Measurements from ENCODE around the gene ITCH. TPM values are rescaled to one million over a fixed set of nuclear protein-coding genes. Genes with fewer than 3 reads are reported as not detected.

ITCH gene
- total and polyA plus RNA-seq, 2 donors (not counting 3 experiments of a cell fraction or from before 2014, with no cell fraction given), result 6.4 to 57.4 TPM

- dilution Hi-C loops (cut with MboI; ENCODE audit: extremely low pct_ligation_motif_present, low sequenced_read_pairs) (no loop called here), intact Hi-C loops (cut with micrococcal nuclease) (no loop called here)
- H3K36me3 ChIP-seq (ENCODE audit: control insufficient read depth in 2 of 2, extremely low read depth in 1 of 2, insufficient read depth in 2 of 2, low read length in 2 of 2), result peaks cover 5 to 13% of the 10 kb centered on the region in 2 experiments
- H3K9ac ChIP-seq (replicated peaks; ENCODE audit: extremely low read depth, insufficient read depth, low read length), result no peak overlapping the region
- H3K27me3 ChIP-seq (ENCODE audit: control insufficient read depth in 2 of 2, insufficient read depth in 2 of 2, low read length in 2 of 2), result no peaks in the 10 kb centered on the region
- H3K79me2 ChIP-seq (ENCODE audit: control insufficient read depth, insufficient read depth, low read length), result peaks cover 2% of the 10 kb centered on the region
- H2AFZ ChIP-seq (ENCODE audit: low read depth, low read length), result no peak overlapping the region
- FAIRE-seq (no peak), DNase-seq (ENCODE audit: low read depth, low spot score) (no peak)
- no peaks in the 10 kb centered on the region for H3K9me1 ChIP-seq (replicated peaks; ENCODE audit: control insufficient read depth, extremely low read depth, insufficient read depth, low read length)
- no TSS peak for BruUV-seq (replicated peaks)
- H3K4me1 ChIP-seq (ENCODE audit: control insufficient read depth, extremely low read depth, insufficient read depth, low read length), result no peaks in the 10 kb centered on the region
- H3K4me3 ChIP-seq (replicated peaks in 1 of 3; ENCODE audit: insufficient read depth in 1 of 3, low read depth in 1 of 3, low read length in 3 of 3), result no peak overlapping the region
- H3K9me3 ChIP-seq (replicated peaks; ENCODE audit: control insufficient read depth, insufficient read depth, low read length), result no peaks in the 10 kb centered on the region
- POLR2A ChIA-PET, result no interaction called here
- CTCF ChIA-PET, result interaction anchor here (1.2 to 2.1 kb wide), 3 partner anchors 10 to 115 kb away, joined by 3 to 14 read pairs (median 5); no protein-coding TSS in a partner anchor
- no peak overlapping the region for H3K27ac ChIP-seq (ENCODE audit: insufficient read depth, low read depth, low read length)
- no peak overlapping the region for H3K4me2 ChIP-seq (ENCODE audit: insufficient read depth, low read length)
- H4K20me1 ChIP-seq (replicated peaks; ENCODE audit: control insufficient read depth, extremely low read depth, insufficient read depth, low read length), result no peaks in the 10 kb centered on the region
- TF ChIP-seq, protein P1, sequence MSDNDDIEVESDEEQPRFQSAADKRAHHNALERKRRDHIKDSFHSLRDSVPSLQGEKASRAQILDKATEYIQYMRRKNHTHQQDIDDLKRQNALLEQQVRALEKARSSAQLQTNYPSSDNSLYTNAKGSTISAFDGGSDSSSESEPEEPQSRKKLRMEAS (IDR thresholded peaks at IDR 0.05; ENCODE audit: insufficient read depth, insufficient read length), result no peak
- TF ChIP-seq EZH2 (IDR thresholded peaks at IDR 0.05; ENCODE audit: borderline replicate concordance, low read depth, low read length, severe bottlenecking) (no peak), POLR2AphosphoS5 (IDR thresholded peaks at IDR 0.05; ENCODE audit: insufficient read depth, low read depth, low read length) (no peak), FOS (IDR thresholded peaks at IDR 0.05; ENCODE audit: borderline replicate concordance, insufficient read depth, low read length) (no peak), GATA2 (IDR thresholded peaks at IDR 0.05; ENCODE audit: insufficient read depth, insufficient read length, low read depth, low read length) (no peak), MYC (IDR thresholded peaks at IDR 0.05; ENCODE audit: low read depth, low read length) (no peak), POLR2A (IDR thresholded peaks at IDR 0.05; ENCODE audit: low read depth, low read length) (no peak), CTCF (IDR thresholded peaks at IDR 0.05; ENCODE audit: extremely low read depth in 1 of 2, insufficient read depth in 1 of 2, low read depth in 1 of 2, low read length in 2 of 2) (no peak), JUN (IDR thresholded peaks at IDR 0.05; ENCODE audit: borderline replicate concordance, insufficient read depth, insufficient read length, low read depth) (no peak)
These were observed 64.3 kb downstream of the ITCH start for GRCh38 chr20:34427331-34427730.

All from endothelial cell of umbilical vein (primary cell).